GM18526 (cell line): ENCODE data around the gene IL16.

Source experiments
- POLR2A ChIP-seq: IDR thresholded peaks from 3 replicates; pipeline ENCODE4 v1.6.1; 2011; ENCODE audit not compliant: insufficient read length; ENCODE audit errors: extremely low read depth

Gene IL16

GRCh38 chr15:81358248-81358647 lies 161.6 kb downstream of the IL16 start:
- no peak for TF ChIP-seq POLR2A

DNA sequence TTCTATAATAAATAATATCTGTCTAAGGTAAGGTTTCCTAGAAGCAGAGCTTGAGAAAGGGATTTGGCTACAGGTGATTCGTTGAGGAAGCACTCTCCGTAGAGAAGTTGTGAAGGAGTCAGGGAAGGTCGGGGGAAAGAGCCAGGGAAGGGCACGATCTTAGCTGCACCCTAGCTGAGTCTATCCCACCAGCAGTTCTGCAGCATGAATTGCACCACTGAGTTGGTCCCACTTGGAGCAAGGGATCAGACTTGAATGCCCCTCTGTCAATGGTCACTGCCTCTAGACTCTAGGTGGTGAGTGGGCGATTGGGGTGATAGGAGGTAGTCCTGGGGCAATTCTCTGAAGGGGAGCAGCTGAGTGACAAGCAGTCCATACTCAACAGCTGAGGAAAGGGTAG lies 163.8 kb downstream of the IL16 start:
- no peak for TF ChIP-seq POLR2A

- no peak for TF ChIP-seq POLR2A
Observed at GRCh38 chr15:81361891-81362290, 165.2 kb downstream of the IL16 start.

GRCh38 chr15:81362790-81363189 lies 166.1 kb downstream of the IL16 start:
- no peak for TF ChIP-seq POLR2A

GRCh38 chr15:81363276-81363675 lies 166.6 kb downstream of the IL16 start:
- TF ChIP-seq POLR2A, result no peak
